ENCODE results near the gene HBB.

The HBB gene

DNA sequence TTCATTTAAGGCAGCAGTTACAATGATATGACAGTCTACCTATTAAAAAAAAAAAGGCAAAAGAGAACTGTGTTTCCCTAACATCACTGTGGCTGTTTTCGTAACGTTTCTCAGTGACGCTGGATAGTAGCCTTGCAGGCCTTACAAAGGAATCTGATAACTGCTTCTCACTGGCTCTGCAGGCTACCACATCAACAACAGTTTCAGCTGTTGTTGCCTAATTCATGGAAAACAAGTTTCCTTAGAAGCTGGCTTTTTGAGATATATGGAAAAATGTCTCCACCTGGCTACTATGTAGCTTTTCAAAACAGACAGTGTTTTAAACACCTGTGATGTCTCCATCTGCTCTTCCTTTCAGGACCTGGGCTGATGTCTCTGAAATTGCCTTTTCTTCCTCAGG lies 30.1 kb downstream of the HBB start:
- no peak overlapping the region for H3K27ac Mint-ChIP-seq
- no peak for DNase-seq
- no peak for ATAC-seq (replicated peaks)
- peaks cover 0 to 4% of the 10 kb centered on the region in 2 donors for H3K9me3 Mint-ChIP-seq
- peaks cover 0 to 7% of the 10 kb centered on the region in 2 donors for H3K27me3 Mint-ChIP-seq
- H3K4me1 Mint-ChIP-seq (ENCODE audit: low read depth in 2 of 2) = no peaks in the 10 kb centered on the region
- no peaks in the 10 kb centered on the region for H3K36me3 Mint-ChIP-seq (ENCODE audit: insufficient read depth)
- H3K4me3 Mint-ChIP-seq = no peak overlapping the region

- no peak overlapping the region for H3K4me3 Mint-ChIP-seq
- H3K4me1 Mint-ChIP-seq (ENCODE audit: low read depth in 2 of 2) = no peaks in the 10 kb centered on the region
- H3K9me3 Mint-ChIP-seq = peaks cover 0 to 6% of the 10 kb centered on the region in 2 donors
- DNase-seq (no peak), ATAC-seq (replicated peaks) (no peak)
- H3K27ac Mint-ChIP-seq = no peak overlapping the region
- peaks cover 0 to 7% of the 10 kb centered on the region in 2 donors for H3K27me3 Mint-ChIP-seq
- H3K36me3 Mint-ChIP-seq (ENCODE audit: insufficient read depth) = no peaks in the 10 kb centered on the region
Observed at GRCh38 chr11:5196067-5196466, 30.8 kb downstream of the HBB start.

DNA sequence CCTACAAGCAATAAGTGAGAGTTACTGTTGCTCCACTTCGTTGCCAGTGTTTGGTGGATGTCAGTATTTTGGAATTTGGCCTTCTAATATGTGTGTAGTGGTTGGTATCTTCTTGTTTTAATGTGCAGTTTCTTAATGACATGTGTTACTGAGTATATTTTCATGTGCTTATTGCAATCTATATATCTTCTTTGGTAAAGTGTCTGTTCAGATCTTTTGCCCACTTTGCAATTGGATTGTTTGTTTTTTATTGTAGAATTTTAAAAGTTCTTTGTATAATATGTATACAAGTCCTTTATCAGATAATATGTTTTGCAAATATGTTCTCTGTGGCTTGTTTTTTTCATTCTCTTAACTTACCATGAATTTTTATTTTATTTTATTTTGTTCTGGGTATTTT lies 34.1 kb downstream of the HBB start:
- Mint-ChIP-seq H3K27me3 (no peaks in the 10 kb centered on the region), H3K9me3 (peaks cover 5 to 9% of the 10 kb centered on the region in 2 donors), H3K4me3 (no peak overlapping the region), H3K36me3 (ENCODE audit: insufficient read depth) (no peaks in the 10 kb centered on the region), H3K27ac (no peak overlapping the region), H3K4me1 (ENCODE audit: low read depth in 2 of 2) (no peaks in the 10 kb centered on the region)
- DNase-seq = no peak
- no peak for ATAC-seq (replicated peaks)

- H3K4me1 Mint-ChIP-seq (ENCODE audit: low read depth in 2 of 2) = no peaks in the 10 kb centered on the region
- peaks cover 5 to 9% of the 10 kb centered on the region in 2 donors for H3K9me3 Mint-ChIP-seq
- DNase-seq (no peak), ATAC-seq (replicated peaks) (no peak)
- no peak overlapping the region for H3K27ac Mint-ChIP-seq
- H3K36me3 Mint-ChIP-seq (ENCODE audit: insufficient read depth) = no peaks in the 10 kb centered on the region
- H3K4me3 Mint-ChIP-seq = no peak overlapping the region
- no peaks in the 10 kb centered on the region for H3K27me3 Mint-ChIP-seq
Observed at GRCh38 chr11:5188201-5188600, 38.7 kb downstream of the HBB start.

DNA sequence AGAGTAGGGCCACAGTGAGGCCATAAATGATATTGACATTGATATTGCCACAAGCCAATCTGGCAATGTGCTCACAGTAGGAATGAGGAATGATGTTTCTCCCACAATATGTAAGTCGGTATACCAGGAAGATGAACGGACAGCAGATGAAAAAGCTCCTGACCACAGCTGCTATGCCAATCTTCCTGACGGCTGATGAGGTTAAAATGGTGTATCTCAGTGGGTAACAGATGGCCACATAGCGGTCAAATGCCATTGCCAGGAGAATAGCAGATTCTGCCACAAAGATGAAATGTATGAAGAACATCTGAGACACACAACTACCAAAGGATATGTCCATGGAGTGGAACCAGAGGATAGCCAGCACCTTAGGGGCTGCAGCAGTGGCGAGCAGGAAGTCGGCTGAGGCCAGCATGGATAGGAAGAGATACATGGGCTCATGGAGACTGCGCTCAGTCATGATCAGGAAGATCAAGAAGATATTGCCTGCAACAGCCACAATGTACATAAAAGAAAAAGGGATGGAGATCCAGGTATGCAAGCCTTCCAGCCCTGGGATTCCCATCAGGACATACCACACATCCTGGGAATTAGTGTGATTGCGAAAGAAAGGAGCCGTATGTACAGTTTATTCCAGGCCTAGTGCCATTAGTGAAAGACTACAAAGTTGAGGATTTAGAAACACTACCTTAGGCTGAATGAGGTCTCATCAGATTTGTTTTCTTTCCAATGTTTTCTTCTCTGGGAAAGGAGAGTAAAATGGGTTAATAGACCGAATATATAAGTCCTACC lies 48.6 kb downstream of the HBB start:
- peaks cover 2 to 8% of the 10 kb centered on the region in 2 donors for H3K9me3 Mint-ChIP-seq
- H3K27ac Mint-ChIP-seq = no peak overlapping the region
- H3K36me3 Mint-ChIP-seq (ENCODE audit: insufficient read depth) = no peaks in the 10 kb centered on the region
- no peak for DNase-seq
- no peaks in the 10 kb centered on the region for H3K4me1 Mint-ChIP-seq (ENCODE audit: low read depth in 2 of 2)
- H3K4me3 Mint-ChIP-seq = no peak overlapping the region
- no peaks in the 10 kb centered on the region for H3K27me3 Mint-ChIP-seq
- ATAC-seq (replicated peaks) = no peak
